ENCODE data around the gene DLST. TPM values are rescaled to one million over a fixed set of nuclear protein-coding genes. Genes with fewer than 3 reads are reported as not detected.

The DLST gene
- total and polyA plus RNA-seq, 8 donors: 25.1 to 125 (median 76.1) TPM

GRCh38 chr14:74934041-74934440, 52.3 kb downstream of the DLST start:
- H3K4me3 ChIP-seq: no peak overlapping the region
- no peak for DNase-seq
- H3K4me1 ChIP-seq: peaks cover 3 to 13% (median 11%) of the 10 kb centered on the region in 4 donors
- TF ChIP-seq POLR2AphosphoS5 (IDR thresholded peaks at IDR 0.05) (no peak), POLR2A (IDR thresholded peaks at IDR 0.05) (no peak), EP300 (IDR thresholded peaks at IDR 0.05) (no peak)
- TF ChIP-seq, protein P1, sequence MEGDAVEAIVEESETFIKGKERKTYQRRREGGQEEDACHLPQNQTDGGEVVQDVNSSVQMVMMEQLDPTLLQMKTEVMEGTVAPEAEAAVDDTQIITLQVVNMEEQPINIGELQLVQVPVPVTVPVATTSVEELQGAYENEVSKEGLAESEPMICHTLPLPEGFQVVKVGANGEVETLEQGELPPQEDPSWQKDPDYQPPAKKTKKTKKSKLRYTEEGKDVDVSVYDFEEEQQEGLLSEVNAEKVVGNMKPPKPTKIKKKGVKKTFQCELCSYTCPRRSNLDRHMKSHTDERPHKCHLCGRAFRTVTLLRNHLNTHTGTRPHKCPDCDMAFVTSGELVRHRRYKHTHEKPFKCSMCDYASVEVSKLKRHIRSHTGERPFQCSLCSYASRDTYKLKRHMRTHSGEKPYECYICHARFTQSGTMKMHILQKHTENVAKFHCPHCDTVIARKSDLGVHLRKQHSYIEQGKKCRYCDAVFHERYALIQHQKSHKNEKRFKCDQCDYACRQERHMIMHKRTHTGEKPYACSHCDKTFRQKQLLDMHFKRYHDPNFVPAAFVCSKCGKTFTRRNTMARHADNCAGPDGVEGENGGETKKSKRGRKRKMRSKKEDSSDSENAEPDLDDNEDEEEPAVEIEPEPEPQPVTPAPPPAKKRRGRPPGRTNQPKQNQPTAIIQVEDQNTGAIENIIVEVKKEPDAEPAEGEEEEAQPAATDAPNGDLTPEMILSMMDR (IDR thresholded peaks at IDR 0.05): no peak
- peak overlapping the region in 1 of 5 donors; percentile 20 for H3K27ac ChIP-seq
- H3K36me3 ChIP-seq: no peaks in the 10 kb centered on the region
- 43 to 59% (median 51%) methylated on average over 4 of the region's 4 CpGs for WGBS, 5 donors
- H3K9me3 ChIP-seq: no peaks in the 10 kb centered on the region
- intact Hi-C loops (cut with DNase I; ENCODE audit: low total_unique reads): no loop called here
- H3K27me3 ChIP-seq: peaks cover 0 to 57% (median 16%) of the 10 kb centered on the region in 3 donors

DNA sequence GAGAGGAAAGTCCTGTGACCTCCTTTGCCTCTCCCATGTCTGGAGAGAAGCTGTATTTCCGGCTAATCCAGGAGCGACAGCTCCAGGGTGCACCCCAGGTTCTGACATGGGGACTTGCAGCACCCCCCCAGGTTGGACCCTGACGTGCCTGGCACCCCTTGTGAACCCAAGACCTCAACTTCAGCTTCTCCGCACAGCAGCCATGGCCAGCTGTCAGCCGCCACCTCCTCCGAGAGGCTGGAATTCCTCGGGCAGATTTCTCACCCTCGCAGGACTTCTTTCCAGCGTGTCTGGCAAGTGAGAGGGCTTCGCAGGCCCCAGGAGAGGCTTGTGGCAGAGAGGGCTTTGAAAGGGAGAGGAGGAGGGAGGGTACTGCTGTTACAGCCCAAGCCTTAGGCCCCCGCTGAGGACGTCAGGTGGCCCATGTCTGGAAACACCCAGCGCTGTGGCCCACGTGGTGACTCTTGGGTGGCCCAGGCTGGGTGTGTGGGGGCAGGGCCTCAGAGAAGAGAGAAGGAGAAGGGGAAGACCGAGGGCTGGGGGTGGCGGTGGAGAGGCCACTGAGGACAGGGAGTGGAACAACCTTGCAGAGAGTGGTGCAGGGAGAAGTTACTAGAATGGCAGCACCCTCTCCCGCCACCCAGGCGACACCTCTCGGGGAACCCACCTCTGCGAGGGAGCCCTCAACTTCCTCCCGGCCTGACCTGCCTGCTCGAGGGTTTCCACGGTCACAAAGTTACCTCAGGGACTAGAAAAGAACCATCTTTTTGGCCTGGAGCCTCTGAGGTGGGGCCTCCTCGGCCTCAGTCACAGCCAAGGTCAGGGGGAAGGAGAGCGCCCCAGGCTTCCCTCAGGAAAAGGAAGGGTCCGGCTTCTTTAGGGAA, 53.0 kb downstream of the DLST start:
- peaks cover 0 to 51% (median 16%) of the 10 kb centered on the region in 3 donors for H3K27me3 ChIP-seq
- peaks cover 10 to 19% (median 18%) of the 10 kb centered on the region in 4 donors for H3K4me1 ChIP-seq
- no peaks in the 10 kb centered on the region for H3K9me3 ChIP-seq
- no peak for DNase-seq
- peak overlapping the region in 2 of 5 donors; percentile 12 to 20 for H3K27ac ChIP-seq
- intact Hi-C loops (cut with DNase I; ENCODE audit: low total_unique reads): no loop called here
- WGBS, 5 donors: 63 to 72% (median 69%) methylated on average over 16 to 26 of the region's 26 CpGs
- TF ChIP-seq POLR2A (IDR thresholded peaks at IDR 0.05) (no peak), EP300 (IDR thresholded peaks at IDR 0.05) (no peak)
- TF ChIP-seq, protein P1 (IDR thresholded peaks at IDR 0.05): no peak
- no peak overlapping the region for H3K4me3 ChIP-seq
- H3K36me3 ChIP-seq: no peaks in the 10 kb centered on the region

DNA sequence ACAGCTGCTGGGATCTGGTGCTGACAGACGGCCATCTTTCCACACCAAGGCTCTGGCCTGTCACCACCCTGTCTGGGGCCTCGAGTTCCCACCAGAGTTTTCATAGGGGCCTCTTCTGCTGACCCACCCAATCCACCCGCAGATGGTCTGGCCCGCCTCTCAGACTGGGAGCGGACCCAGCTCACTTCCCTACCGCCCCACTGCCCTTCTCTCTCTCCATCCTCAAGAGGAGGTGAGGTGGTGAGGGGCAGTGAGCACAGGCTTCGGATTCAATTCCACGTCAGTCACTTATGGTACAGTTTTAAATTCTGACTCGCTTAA, 53.6 kb downstream of the DLST start:
- Histone ChIP-seq H3K27ac (no peak overlapping the region), H3K4me1 (peaks cover 15 to 25% (median 21%) of the 10 kb centered on the region in 4 donors), H3K4me3 (no peak overlapping the region), H3K27me3 (peaks cover 0 to 46% (median 14%) of the 10 kb centered on the region in 3 donors), H3K36me3 (no peaks in the 10 kb centered on the region), H3K9me3 (no peaks in the 10 kb centered on the region)
- intact Hi-C loops (cut with DNase I; ENCODE audit: low total_unique reads): no loop called here
- WGBS, 5 donors: 80 to 93% (median 85%) methylated on average over 9 of the region's 9 CpGs
- no peak for DNase-seq
- TF ChIP-seq, protein P1 (IDR thresholded peaks at IDR 0.05): no peak
- TF ChIP-seq EP300 (IDR thresholded peaks at IDR 0.05): no peak
- no peak for TF ChIP-seq POLR2AphosphoS5 (IDR thresholded peaks at IDR 0.05)
- no peak for TF ChIP-seq POLR2A (IDR thresholded peaks at IDR 0.05)

GRCh38 chr14:74936151-74936550, 54.4 kb downstream of the DLST start:
- intact Hi-C loops (cut with DNase I; ENCODE audit: low total_unique reads): no loop called here

More at GRCh38 chr14:74936151-74936550, 54.4 kb downstream of the DLST start:
- Histone ChIP-seq H3K27me3 (peaks cover 0 to 37% (median 9%) of the 10 kb centered on the region in 3 donors), H3K4me1 (peaks cover 19 to 34% (median 28%) of the 10 kb centered on the region in 4 donors), H3K9me3 (no peaks in the 10 kb centered on the region), H3K4me3 (no peak overlapping the region), H3K36me3 (no peaks in the 10 kb centered on the region), H3K27ac (no peak overlapping the region)
- TF ChIP-seq, protein P1 (IDR thresholded peaks at IDR 0.05): no peak
- TF ChIP-seq POLR2A (IDR thresholded peaks at IDR 0.05): no peak
- TF ChIP-seq POLR2AphosphoS5 (IDR thresholded peaks at IDR 0.05): no peak
- no peak for TF ChIP-seq EP300 (IDR thresholded peaks at IDR 0.05)
- WGBS, 5 donors: 89 to 96% (median 93%) methylated on average over 11 of the region's 11 CpGs
- DNase-seq: no peak

Measured in stomach (tissue), 9 donors.